ENCODE data around the gene C2CD2. TPM values are rescaled to one million over a fixed set of nuclear protein-coding genes. Genes with fewer than 3 reads are reported as not detected.
A peak's percentile ranks its signal among the peaks of the same experiment; 100 is the strongest.

C2CD2 gene
- total RNA-seq, 6 donors from 2014 or later, result 9.6 to 34.6 (median 22.0) TPM

DNA sequence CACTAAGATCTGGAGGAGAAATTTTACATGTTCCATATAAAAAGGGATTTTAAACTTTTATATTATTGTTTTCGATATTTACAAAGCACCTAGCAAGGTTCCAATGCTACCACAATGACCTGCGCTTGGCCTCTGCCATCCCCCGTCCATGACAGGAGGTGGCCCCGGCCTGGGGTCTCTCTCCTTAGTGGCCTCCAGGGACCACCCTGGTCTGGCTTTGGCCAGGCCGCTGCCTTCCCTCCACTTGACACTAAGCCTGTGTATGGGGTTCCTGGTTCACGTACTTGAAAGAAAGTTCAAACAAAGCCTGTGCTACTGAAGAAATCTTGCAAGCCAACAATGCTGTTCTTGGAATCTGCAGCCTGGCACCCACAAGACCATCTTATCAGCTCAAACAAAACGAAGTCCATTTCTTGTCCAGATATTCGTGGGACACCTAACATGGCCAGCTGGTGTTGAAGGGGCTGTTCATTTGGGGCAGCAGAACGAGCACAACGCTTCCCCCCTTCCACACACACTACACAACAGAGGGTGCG, 87.5 kb downstream of the C2CD2 start:
- Histone ChIP-seq H3K36me3 (no peaks in the 10 kb centered on the region), H3K27me3 (no peaks in the 10 kb centered on the region), H3K27ac (no peak overlapping the region), H3K4me3 (no peak overlapping the region), H3K4me1 (peaks cover 0 to 9% (median 4%) of the 10 kb centered on the region in 4 donors), H3K9me3 (no peaks in the 10 kb centered on the region)
- no peak for ATAC-seq (ENCODE audit: low FRiP score in 2 of 2)
- WGBS, 2 donors, result 73 to 75% methylated on average over 9 to 11 of the region's 11 CpGs
- TF ChIP-seq, protein P1, sequence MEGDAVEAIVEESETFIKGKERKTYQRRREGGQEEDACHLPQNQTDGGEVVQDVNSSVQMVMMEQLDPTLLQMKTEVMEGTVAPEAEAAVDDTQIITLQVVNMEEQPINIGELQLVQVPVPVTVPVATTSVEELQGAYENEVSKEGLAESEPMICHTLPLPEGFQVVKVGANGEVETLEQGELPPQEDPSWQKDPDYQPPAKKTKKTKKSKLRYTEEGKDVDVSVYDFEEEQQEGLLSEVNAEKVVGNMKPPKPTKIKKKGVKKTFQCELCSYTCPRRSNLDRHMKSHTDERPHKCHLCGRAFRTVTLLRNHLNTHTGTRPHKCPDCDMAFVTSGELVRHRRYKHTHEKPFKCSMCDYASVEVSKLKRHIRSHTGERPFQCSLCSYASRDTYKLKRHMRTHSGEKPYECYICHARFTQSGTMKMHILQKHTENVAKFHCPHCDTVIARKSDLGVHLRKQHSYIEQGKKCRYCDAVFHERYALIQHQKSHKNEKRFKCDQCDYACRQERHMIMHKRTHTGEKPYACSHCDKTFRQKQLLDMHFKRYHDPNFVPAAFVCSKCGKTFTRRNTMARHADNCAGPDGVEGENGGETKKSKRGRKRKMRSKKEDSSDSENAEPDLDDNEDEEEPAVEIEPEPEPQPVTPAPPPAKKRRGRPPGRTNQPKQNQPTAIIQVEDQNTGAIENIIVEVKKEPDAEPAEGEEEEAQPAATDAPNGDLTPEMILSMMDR (IDR thresholded peaks at IDR 0.05), result no peak
- TF ChIP-seq POLR2A (IDR thresholded peaks at IDR 0.05) (no peak), EP300 (IDR thresholded peaks at IDR 0.05) (no peak), POLR2AphosphoS5 (IDR thresholded peaks at IDR 0.05) (no peak)
- peak in 1 of 2 donors; percentile 28 for DNase-seq

DNA sequence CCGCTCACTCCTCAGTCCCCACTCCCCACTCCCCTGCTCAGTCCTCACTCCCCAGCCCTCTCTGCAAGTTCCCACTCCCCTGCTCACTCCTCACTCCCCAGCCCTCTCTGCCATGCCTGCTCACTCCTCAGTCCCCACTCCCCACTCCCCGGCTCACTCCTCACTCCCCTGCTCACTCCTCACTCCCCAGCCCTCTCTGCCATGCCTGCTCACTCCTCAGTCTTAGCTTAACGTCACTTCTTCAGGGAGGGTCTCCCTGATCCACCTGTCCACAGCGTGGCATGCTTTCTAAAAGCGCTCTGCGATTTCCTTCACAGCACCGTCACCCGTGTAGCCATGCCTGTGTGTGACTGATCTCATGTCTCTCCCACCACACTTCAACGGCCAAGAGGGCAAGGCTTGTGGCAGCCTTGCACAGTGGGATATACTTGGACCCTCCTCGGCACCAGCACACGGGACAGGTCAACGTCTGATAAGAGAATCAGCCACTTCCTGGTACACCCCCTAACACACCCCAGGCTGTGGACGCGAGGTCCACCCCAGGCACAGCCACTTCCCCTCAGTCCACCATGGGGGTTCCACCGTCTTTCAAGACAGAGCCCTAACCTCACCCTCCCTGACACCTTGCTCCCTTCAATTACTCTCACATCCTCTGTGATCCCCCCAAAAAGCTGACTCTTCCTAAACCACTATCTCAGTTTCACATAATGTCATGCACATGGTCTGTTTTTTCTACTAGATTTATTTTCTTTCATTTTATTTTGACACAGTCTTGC, 88.6 kb downstream of the C2CD2 start:
- H3K9me3 ChIP-seq, result no peaks in the 10 kb centered on the region
- ATAC-seq (ENCODE audit: low FRiP score in 2 of 2), result peak in 1 of 2 donors; percentile 56
- no peak overlapping the region for H3K27ac ChIP-seq
- 71 to 78% methylated on average over 15 of the region's 15 CpGs for WGBS, 2 donors
- H3K4me1 ChIP-seq, result peaks cover 0 to 9% (median 4%) of the 10 kb centered on the region in 4 donors
- DNase-seq, result no peak
- no peak overlapping the region for H3K4me3 ChIP-seq
- TF ChIP-seq, protein P1 (IDR thresholded peaks at IDR 0.05), result no peak
- TF ChIP-seq POLR2AphosphoS5 (IDR thresholded peaks at IDR 0.05) (no peak), POLR2A (IDR thresholded peaks at IDR 0.05) (no peak), EP300 (IDR thresholded peaks at IDR 0.05) (no peak)
- no peaks in the 10 kb centered on the region for H3K27me3 ChIP-seq
- no peaks in the 10 kb centered on the region for H3K36me3 ChIP-seq

DNA sequence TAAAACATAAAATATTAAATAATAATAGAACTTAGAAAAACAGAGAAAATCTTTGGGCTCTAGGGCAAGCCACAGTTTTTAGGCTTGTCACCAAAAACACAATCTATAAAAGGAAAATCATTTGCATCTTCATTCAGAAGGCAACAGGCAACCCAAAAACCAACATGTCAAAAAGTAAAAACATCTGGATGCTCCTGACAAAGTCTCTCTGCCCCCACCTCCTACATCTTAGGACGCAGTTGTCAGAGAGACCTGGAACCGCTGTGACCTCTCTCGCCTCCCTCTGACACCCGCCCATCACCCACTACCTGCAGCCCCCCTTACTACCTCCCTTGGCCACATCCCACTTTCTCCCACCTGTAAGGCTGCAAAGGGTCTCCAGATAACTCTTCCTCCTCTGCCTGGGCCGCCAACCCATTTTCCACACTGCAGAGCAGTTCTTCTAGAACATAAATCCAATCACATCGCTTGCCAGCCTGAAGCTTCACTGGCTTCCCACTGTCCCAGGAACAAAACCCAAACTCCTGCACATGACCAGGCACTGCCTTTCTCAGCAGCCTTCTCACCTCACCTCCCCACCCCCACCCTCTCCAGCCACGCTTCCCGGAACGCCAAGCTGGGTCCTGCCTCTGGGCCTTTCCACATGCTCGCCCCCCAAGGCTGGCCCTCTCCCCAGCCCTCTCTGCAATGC, 89.4 kb downstream of the C2CD2 start:
- WGBS, 2 donors, result 98 to 99% methylated on average over 7 to 10 of the region's 10 CpGs
- H3K27ac ChIP-seq, result no peak overlapping the region
- no peak overlapping the region for H3K4me3 ChIP-seq
- no peak for DNase-seq
- H3K4me1 ChIP-seq, result peaks cover 0 to 9% (median 4%) of the 10 kb centered on the region in 4 donors
- no peaks in the 10 kb centered on the region for H3K9me3 ChIP-seq
- ATAC-seq (ENCODE audit: low FRiP score in 2 of 2), result no peak
- TF ChIP-seq POLR2AphosphoS5 (IDR thresholded peaks at IDR 0.05) (no peak), EP300 (IDR thresholded peaks at IDR 0.05) (no peak)
- H3K27me3 ChIP-seq, result no peaks in the 10 kb centered on the region
- peaks cover 0 to 5% (median 3%) of the 10 kb centered on the region in 4 donors for H3K36me3 ChIP-seq

DNA sequence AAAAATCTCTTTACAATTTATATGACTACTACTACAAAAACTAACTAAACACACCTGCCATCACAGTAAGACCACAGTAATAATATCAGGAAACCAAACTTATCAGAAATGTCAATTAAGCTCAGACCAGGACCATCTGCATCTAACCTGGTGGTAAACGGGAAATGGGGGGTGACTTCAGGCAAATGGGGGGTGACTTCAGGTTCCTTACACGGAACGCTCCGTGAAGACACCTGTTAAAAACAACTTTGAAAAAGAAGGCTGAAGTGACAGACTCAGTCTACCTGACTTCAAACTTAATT, 90.4 kb downstream of the C2CD2 start:
- H3K4me1 ChIP-seq, result peaks cover 0 to 9% (median 4%) of the 10 kb centered on the region in 4 donors
- H3K4me3 ChIP-seq, result no peak overlapping the region
- H3K27ac ChIP-seq, result no peak overlapping the region
- no peaks in the 10 kb centered on the region for H3K9me3 ChIP-seq
- no peaks in the 10 kb centered on the region for H3K27me3 ChIP-seq
- ATAC-seq (ENCODE audit: low FRiP score in 2 of 2) (no peak), DNase-seq (no peak)
- 87% methylated on average over 4 of the region's 4 CpGs for WGBS, 2 donors
- TF ChIP-seq, protein P1 (IDR thresholded peaks at IDR 0.05), result no peak
- TF ChIP-seq EP300 (IDR thresholded peaks at IDR 0.05) (no peak), POLR2AphosphoS5 (IDR thresholded peaks at IDR 0.05) (no peak), POLR2A (IDR thresholded peaks at IDR 0.05) (no peak)
- H3K36me3 ChIP-seq, result peaks cover 0 to 16% (median 10%) of the 10 kb centered on the region in 4 donors

DNA sequence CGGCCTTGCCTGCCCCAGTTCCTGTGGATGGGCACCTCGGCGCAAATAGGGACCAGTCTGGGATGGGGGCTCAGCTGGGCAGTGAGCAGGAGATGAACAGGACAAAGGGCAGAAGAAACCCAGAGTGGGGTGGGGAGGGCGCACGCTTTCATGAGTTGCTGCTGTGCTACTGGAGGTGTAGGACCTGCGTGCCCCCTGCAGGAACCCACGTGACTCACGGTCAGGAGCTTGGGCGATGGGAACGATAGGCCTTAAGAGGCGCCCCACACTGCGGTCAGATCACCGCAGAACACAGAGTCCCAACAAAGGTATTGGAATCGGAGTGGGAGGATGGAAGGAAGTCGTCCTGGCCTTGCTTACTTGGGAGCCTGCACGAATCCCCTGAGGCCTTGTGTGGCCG, 91.8 kb downstream of the C2CD2 start:
- 97% methylated on average over 13 to 17 of the region's 17 CpGs for WGBS, 2 donors
- DNase-seq, result no peak
- H3K27ac ChIP-seq, result no peak overlapping the region
- peaks cover 0 to 9% (median 4%) of the 10 kb centered on the region in 4 donors for H3K4me1 ChIP-seq
- TF ChIP-seq POLR2AphosphoS5 (IDR thresholded peaks at IDR 0.05) (no peak), EP300 (IDR thresholded peaks at IDR 0.05) (no peak), POLR2A (IDR thresholded peaks at IDR 0.05) (no peak)
- TF ChIP-seq, protein P1 (IDR thresholded peaks at IDR 0.05), result no peak
- H3K27me3 ChIP-seq, result no peaks in the 10 kb centered on the region
- H3K36me3 ChIP-seq, result peaks cover 0 to 25% (median 14%) of the 10 kb centered on the region in 4 donors
- no peak for ATAC-seq (ENCODE audit: low FRiP score in 2 of 2)
- H3K4me3 ChIP-seq, result no peak overlapping the region
- no peaks in the 10 kb centered on the region for H3K9me3 ChIP-seq
